Kidney (tissue), 14 donors: ENCODE data around the gene CA5A. TPM values are rescaled to one million over a fixed set of nuclear protein-coding genes. Genes with fewer than 3 reads are reported as not detected.
A peak's percentile ranks its signal among the peaks of the same experiment; 100 is the strongest.

Source experiments
- DNase-seq, 5 donors: peaks; one replicate each; pipeline ENCODE4 v3.0.0-alpha.2; 2013 to 2020
- FAIRE-seq: peaks from 2 replicates; lab custom pipeline; 2012; peaks lifted over from hg19 to GRCh38; lab: Jason Lieb, UNC
- H3K27ac ChIP-seq, 2 donors: one replicate each; pipeline ENCODE4 v1.7.0; 2013; ENCODE audit warnings: low read depth in 2 of 2, low read length in 2 of 2, inconsistent platforms in 1 of 2
- H3K27me3 ChIP-seq: one replicate; pipeline ENCODE4 v1.7.1; 2013; ENCODE audit warnings: low read length, inconsistent platforms; ENCODE audit not compliant: control insufficient read depth, insufficient read depth
- H3K36me3 ChIP-seq, 3 donors: one replicate each; pipeline versions ENCODE4 v1.7.0 to v1.7.1; 2013; ENCODE audit warnings: low read length in 3 of 3, control low read depth in 1 of 3, inconsistent platforms in 1 of 3; ENCODE audit not compliant: insufficient read depth in 3 of 3, control insufficient read depth in 2 of 3
- H3K4me1 ChIP-seq, 3 donors: one replicate each; pipeline versions ENCODE4 v1.7.0 to v1.7.1; 2013; ENCODE audit warnings: low read length in 3 of 3, inconsistent platforms in 1 of 3, low read depth in 1 of 3; ENCODE audit not compliant: control insufficient read depth in 2 of 3, insufficient read depth in 2 of 3
- H3K4me3 ChIP-seq, 3 donors: one replicate each; pipeline versions ENCODE4 v1.7.0 to v1.8.1; 2013; ENCODE audit warnings: low read length in 3 of 3, control low read depth in 1 of 3, inconsistent platforms in 1 of 3
- H3K9ac ChIP-seq, 3 donors: one replicate each; pipeline versions ENCODE4 v1.7.0 to v1.7.1; 2013; ENCODE audit warnings: low read length in 3 of 3, control low read depth in 1 of 3, inconsistent platforms in 1 of 3
- H3K9me3 ChIP-seq, 3 donors: one replicate each; pipeline versions ENCODE4 v1.7.0 to v1.7.1; 2013; ENCODE audit warnings: low read length in 3 of 3, control low read depth in 1 of 3, inconsistent platforms in 1 of 3; ENCODE audit not compliant: control insufficient read depth in 2 of 3, insufficient read depth in 1 of 3
- CTCF ChIP-seq: IDR thresholded peaks from 3 replicates; pipeline ENCODE4 v1.5.1; 2012; ENCODE audit warnings: mild to moderate bottlenecking, moderate library complexity, borderline replicate concordance; ENCODE audit not compliant: insufficient read depth; ENCODE audit errors: extremely low read depth
- intact Hi-C: fragments of 100-400 bp; cut with DNase I; formaldehyde crosslinking; loops from one replicate; pipeline ENCODE4 v1.11.1; 2022
- polyA plus RNA-seq: library from polyadenylated mRNA; stranded (reverse); fragments of 350-450 nt; fragmentation: Illumina TruSeq; extraction: RNeasy Lipid Tissue Mini Kit (QIAGEN cat#74804); gene quantifications from one replicate; pipeline ENCODE4 v1.2.3, GENCODE V29; 2014; ENCODE audit warnings: low read depth, low replicate concordance; ENCODE audit not compliant: insufficient read depth
- total RNA-seq: library from RNA; stranded (reverse); fragmentation: NEBNext Ultra II Directional; extraction: Animal tissue kit (Norgen Biotek cat#: 25700); gene quantifications from one replicate; pipeline ENCODE4 v1.2.1, GENCODE V29; 2021
- donor health status: control.
- donor health status: control.
- donor health status: control.
- donor health status: control.
- donor health status: control.
- donor health status: DM: yes; HTN: yes; CAD: no.
- donor health status: Normal renal cell carcinoma (clear cell type).

Gene CA5A
- total and polyA plus RNA-seq, 2 donors from 2014 or later = not detected

GRCh38 chr16:87926246-87927194, 9.8 kb downstream of the CA5A start:
- no peak for TF ChIP-seq CTCF
- DNase-seq = no peak
- FAIRE-seq = no peak
- Histone ChIP-seq H3K4me3 (no peak overlapping the region), H3K4me1 (peaks cover 3 to 30% (median 13%) of the 10 kb centered on the region in 3 donors), H3K36me3 (no peaks in the 10 kb centered on the region), H3K9me3 (no peaks in the 10 kb centered on the region), H3K9ac (no peak overlapping the region), H3K27me3 (no peaks in the 10 kb centered on the region), H3K27ac (no peak overlapping the region)
- intact Hi-C loops = no loop called here

GRCh38 chr16:87924811-87925670, 11.3 kb downstream of the CA5A start:
- peak overlapping the region in 1 of 3 donors; percentile 35 for H3K9ac ChIP-seq
- H3K4me3 ChIP-seq = no peak overlapping the region
- no peaks in the 10 kb centered on the region for H3K36me3 ChIP-seq
- H3K4me1 ChIP-seq = peaks cover 3 to 30% (median 13%) of the 10 kb centered on the region in 3 donors
- H3K9me3 ChIP-seq = no peaks in the 10 kb centered on the region
- DNase-seq (peak; percentile 87 to 94 (median 90)), FAIRE-seq (no peak)
- TF ChIP-seq CTCF = no peak
- no peaks in the 10 kb centered on the region for H3K27me3 ChIP-seq
- intact Hi-C loops = no loop called here
- H3K27ac ChIP-seq = peak overlapping the region; percentile 29 to 75

GRCh38 chr16:87924041-87924810, 12.1 kb downstream of the CA5A start:
- Histone ChIP-seq H3K27me3 (no peaks in the 10 kb centered on the region), H3K4me3 (no peak overlapping the region), H3K4me1 (peaks cover 3 to 30% (median 13%) of the 10 kb centered on the region in 3 donors), H3K36me3 (no peaks in the 10 kb centered on the region), H3K27ac (peak overlapping the region; percentile 75 to 77), H3K9ac (peak overlapping the region in 1 of 3 donors; percentile 35), H3K9me3 (no peaks in the 10 kb centered on the region)
- FAIRE-seq (no peak), DNase-seq (peak in 4 of 5 donors; percentile 73 to 78 (median 76))
- intact Hi-C loops = no loop called here
- TF ChIP-seq CTCF = no peak
